HepG2 (cell line): ENCODE data around the gene CTSZ. TPM values are rescaled to one million over a fixed set of nuclear protein-coding genes. Genes with fewer than 3 reads are reported as not detected.

ENCODE experiments used
- ATF5 ChIP-seq: sonication (generic); formaldehyde crosslinking; IDR thresholded peaks from 2 replicates; pipeline ENCODE4 v1.4.0; 2020; ENCODE audit warnings: mild to moderate bottlenecking, low read depth, missing genetic modification reagents
- DRAP1 ChIP-seq: IDR thresholded peaks from 2 replicates; pipeline ENCODE4 v1.6.1; 2016; ENCODE audit warnings: missing genetic modification reagents, missing compliant biosample characterization
- ERF ChIP-seq: IDR thresholded peaks from 2 replicates; pipeline ENCODE4 v1.6.1; 2018; ENCODE audit warnings: missing biosample characterization, missing genetic modification reagents
- FOXM1 ChIP-seq: sonication (generic); formaldehyde crosslinking; IDR thresholded peaks from 2 replicates; pipeline ENCODE4 v1.5.0; 2020; ENCODE audit warnings: missing genetic modification reagents
- HMG20B ChIP-seq: conservative IDR thresholded peaks from 2 replicates; pipeline ENCODE4 v1.6.1; 2016; ENCODE audit warnings: missing genetic modification reagents, missing compliant biosample characterization
- KDM5A ChIP-seq: fragments of 200-600 bp; sonication (generic); IDR thresholded peaks from 2 replicates; pipeline ENCODE4 v1.7.0; 2018; ENCODE audit warnings: antibody characterized with exemption, mild to moderate bottlenecking, low read length, borderline replicate concordance
- MAX ChIP-seq: IDR thresholded peaks from 2 replicates; pipeline ENCODE4 v1.6.1; 2012; ENCODE audit warnings: inconsistent platforms
- MEF2D ChIP-seq: sonication (generic); formaldehyde crosslinking; IDR thresholded peaks from 2 replicates; pipeline ENCODE4 v1.5.1; 2020; ENCODE audit warnings: mild to moderate bottlenecking, missing genetic modification reagents
- MXD1 ChIP-seq: sonication (generic); formaldehyde crosslinking; IDR thresholded peaks from 2 replicates; pipeline ENCODE4 v1.4.0; 2020; ENCODE audit warnings: mild to moderate bottlenecking, missing genetic modification reagents
- PAXIP1 ChIP-seq: sonication (generic); formaldehyde crosslinking; conservative IDR thresholded peaks from 2 replicates; pipeline ENCODE4 v1.4.0; 2020; ENCODE audit warnings: mild to moderate bottlenecking, missing genetic modification reagents, moderate library complexity
- POGK ChIP-seq: sonication (generic); formaldehyde crosslinking; conservative IDR thresholded peaks from 2 replicates; pipeline ENCODE4 v1.8.0; 2022; ENCODE audit warnings: mild to moderate bottlenecking, moderate library complexity, missing genetic modification reagents
- PTBP1 ChIP-seq: fragments of 200-400 bp; formaldehyde crosslinking; IDR thresholded peaks from 2 replicates; pipeline ENCODE4 v1.6.1; 2018; ENCODE audit warnings: low read length, low read depth; ENCODE audit not compliant: poor library complexity, severe bottlenecking
- RAD21 ChIP-seq: fragments of 450-650 bp; formaldehyde crosslinking; IDR thresholded peaks from 2 replicates; pipeline ENCODE4 v1.5.0; 2020; ENCODE audit warnings: mild to moderate bottlenecking
- SALL1 ChIP-seq: sonication (generic); formaldehyde crosslinking; IDR thresholded peaks from 2 replicates; pipeline ENCODE4 v1.8.0; 2022; ENCODE audit warnings: mild to moderate bottlenecking, missing genetic modification reagents
- SNAPC2 ChIP-seq: sonication (generic); formaldehyde crosslinking; IDR thresholded peaks from 2 replicates; pipeline ENCODE4 v1.8.1; 2022; ENCODE audit warnings: mild to moderate bottlenecking, missing genetic modification reagents
- SRSF9 ChIP-seq: fragments of 200-400 bp; formaldehyde crosslinking; IDR thresholded peaks from 2 replicates; pipeline ENCODE4 v1.6.1; 2018; ENCODE audit warnings: borderline replicate concordance, mild to moderate bottlenecking, low read depth, low read length; ENCODE audit not compliant: insufficient read depth, poor library complexity, severe bottlenecking
- ZNF18 ChIP-seq: sonication (generic); formaldehyde crosslinking; IDR thresholded peaks from 2 replicates; pipeline ENCODE4 v1.8.0; 2022; ENCODE audit warnings: mild to moderate bottlenecking, missing genetic modification reagents; ENCODE audit not compliant: insufficient replicate concordance
- ZNF530 ChIP-seq: sonication (generic); formaldehyde crosslinking; IDR thresholded peaks from 2 replicates; pipeline ENCODE4 v1.5.0; 2020; ENCODE audit warnings: low read depth, mild to moderate bottlenecking, missing genetic modification reagents
- ZNF605 ChIP-seq: sonication (generic); formaldehyde crosslinking; IDR thresholded peaks from 2 replicates; pipeline ENCODE4 v1.8.0; 2022; ENCODE audit warnings: mild to moderate bottlenecking, missing genetic modification reagents
- ZNF747 ChIP-seq: sonication (generic); formaldehyde crosslinking; IDR thresholded peaks from 2 replicates; pipeline ENCODE4 v1.8.1; 2023; ENCODE audit warnings: missing genetic modification reagents, mild to moderate bottlenecking, borderline replicate concordance
- polyA plus RNA-seq, 8 experiments: library from polyadenylated mRNA; depleted of rRNA in 3 of 8; stranded (reverse) in 7 of 8; unstranded in 1 of 8; fragments of >200 nt; fragmentation: Illumina TruSeq in 4 of 8; extraction: Trizol in 4 of 8; gene quantifications; 2 replicates each; pipeline versions ENCODE4 v1.2.1 to v1.2.3, GENCODE V29; 2011 to 2016; ENCODE audit warnings: low read depth in 4 of 8, missing spikeins in 1 of 8, mixed read lengths in 1 of 8; ENCODE audit not compliant: insufficient read depth in 1 of 8
- total RNA-seq, 5 experiments: library from RNA; depleted of rRNA; stranded (reverse); fragments of >200 nt; fragmentation: Illumina TruSeq; extraction: Trizol; gene quantifications; 2 replicates each; pipeline ENCODE4 v1.2.3, GENCODE V29; 2016; ENCODE audit warnings: low read depth in 1 of 5

CTSZ gene
- total and polyA plus RNA-seq, 2 of the 13 experiments (the other 11 are each of a cell fraction or from before 2014, with no cell fraction given), result 0.33 TPM; not detected in 1

- TF ChIP-seq HMG20B (CRISPR knock-in tag) (no peak; the same call in 1 of the 2 replicates), KDM5A (peak; percentile 86), ZNF18 (no peak), MXD1 (CRISPR knock-in tag) (peak; percentile 97), PAXIP1 (CRISPR knock-in tag) (peak; percentile 46), RAD21 (peak; percentile 69), ATF5 (CRISPR knock-in tag) (peak; percentile 74; the same call in 1 of the 2 replicates), ERF (CRISPR knock-in tag) (peak; percentile 97), ZNF530 (CRISPR knock-in tag) (peak; percentile 83), ZNF747 (CRISPR knock-in tag) (peak; percentile 90; the same call in 1 of the 2 replicates), POGK (peak; percentile 95), SRSF9 (no peak), SALL1 (CRISPR knock-in tag) (peak; percentile 93), FOXM1 (CRISPR knock-in tag) (peak; percentile 83), MAX (peak; percentile 99), ZNF605 (CRISPR knock-in tag) (peak; percentile 88), MEF2D (CRISPR knock-in tag) (peak; percentile 68; the same call in 1 of the 2 replicates), DRAP1 (CRISPR knock-in tag) (peak; percentile 92), SNAPC2 (CRISPR knock-in tag) (peak; percentile 66; the same call in 1 of the 2 replicates), PTBP1 (no peak)
Measured at GRCh38 chr20:59032023-59032712, 25.1 kb upstream of the CTSZ start, which contains the start of gene ATP5F1E (continued).
